ENCODE results near the gene MCL1.
"Not testable (repeated sequence)": the region's sequence is repeated elsewhere in the genome, so short reads cannot be mapped to it uniquely, and the experiment has no call there.

Gene MCL1

DNA sequence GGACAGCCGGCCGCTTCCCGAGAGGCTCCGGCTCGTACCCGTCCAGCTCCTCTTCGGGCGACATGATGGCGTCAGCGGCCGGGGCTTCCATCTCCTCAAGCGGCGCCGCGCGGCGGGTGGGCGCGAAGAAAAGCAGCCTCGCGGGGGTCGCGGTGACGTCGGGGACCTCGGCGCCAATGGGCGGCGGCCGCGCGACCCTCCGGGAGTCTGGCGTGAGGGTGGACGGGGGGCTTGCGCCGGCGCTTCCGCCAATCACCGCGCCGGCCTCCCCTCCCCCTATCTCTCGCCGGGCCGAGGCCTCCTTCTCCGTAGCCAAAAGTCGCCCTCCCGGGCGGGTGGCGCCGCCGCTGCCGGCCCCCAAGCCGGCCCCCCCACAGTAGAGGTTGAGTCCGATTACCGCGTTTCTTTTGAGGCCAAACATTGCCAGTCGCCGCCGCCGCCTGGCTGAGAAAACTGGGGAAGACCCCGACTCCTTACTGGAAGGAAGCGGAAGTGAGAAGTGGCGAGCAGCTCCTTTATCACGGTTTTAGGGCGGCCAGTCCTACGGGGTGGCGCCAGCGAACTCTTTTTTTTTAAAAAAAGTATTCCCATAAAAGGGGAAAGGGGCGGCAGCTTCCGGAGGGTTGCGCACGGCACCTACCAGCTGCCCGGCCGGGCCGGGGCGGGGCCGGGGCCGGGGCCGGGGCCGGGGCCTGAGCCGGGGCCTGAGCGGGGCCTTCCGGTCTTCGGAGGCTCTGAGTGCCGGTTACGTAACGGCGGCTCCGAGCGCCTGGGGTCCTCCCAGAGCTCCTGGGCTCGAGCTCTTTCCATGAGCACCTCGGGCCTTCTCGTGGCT, at the start of gene MCL1:
Gene MCL1, minus strand, starts transcription at position 501 of the 835 bp plus-strand sequence. Its CDS starts 80 bp downstream, at position 421.
- peak; percentile 75 to 79 for DNase-seq

DNA sequence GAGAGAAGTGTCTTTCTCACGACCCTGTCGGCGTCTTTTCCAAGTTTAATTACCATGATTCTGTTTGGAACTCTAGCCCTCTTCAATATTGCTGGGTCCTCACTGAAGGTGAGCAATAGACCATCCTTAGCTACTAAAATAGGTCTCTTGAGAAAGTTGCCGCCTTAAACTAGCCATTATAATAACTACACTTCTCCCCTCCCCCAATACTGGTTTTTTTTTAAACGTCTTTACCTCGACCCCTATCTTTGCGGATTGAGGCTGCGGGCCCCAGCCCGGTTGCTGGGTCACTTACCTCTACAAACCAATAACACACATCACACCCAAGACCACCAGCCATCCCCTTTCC, 49.3 kb upstream of the MCL1 start:
- DNase-seq, result no peak

DNA sequence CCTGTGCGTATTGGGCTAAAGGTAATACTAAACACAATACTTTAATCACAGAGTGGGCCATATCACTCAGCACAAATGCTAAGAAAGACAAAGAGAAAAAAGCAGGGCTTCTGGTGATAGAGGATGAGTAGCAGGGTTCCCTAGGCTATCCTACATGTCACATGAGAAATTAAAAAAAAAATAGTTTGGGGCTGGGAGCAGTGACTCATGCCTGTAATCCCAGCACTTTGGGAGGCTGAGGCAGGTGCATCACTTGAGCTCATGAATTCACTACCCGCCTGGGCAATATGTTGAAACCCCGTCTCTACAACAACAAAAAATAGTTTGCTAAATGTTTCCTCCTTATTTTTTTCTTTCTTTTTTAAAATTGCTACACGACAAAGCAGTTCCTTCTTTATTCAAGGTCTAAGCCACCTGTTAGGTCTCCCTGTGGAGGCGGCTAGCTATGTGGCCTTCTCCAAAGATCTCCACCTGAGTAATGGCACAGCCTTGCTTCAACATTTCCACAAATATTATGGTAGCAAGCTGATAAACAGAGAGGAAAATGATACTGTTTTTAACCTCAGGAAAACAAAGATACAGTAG, 48.5 kb upstream of the MCL1 start:
- no peak for DNase-seq

- peak in 1 of 2 experiments; percentile 16 for DNase-seq
These were observed 46.7 kb upstream of the MCL1 start for GRCh38 chr1:150626150-150626549.

DNA sequence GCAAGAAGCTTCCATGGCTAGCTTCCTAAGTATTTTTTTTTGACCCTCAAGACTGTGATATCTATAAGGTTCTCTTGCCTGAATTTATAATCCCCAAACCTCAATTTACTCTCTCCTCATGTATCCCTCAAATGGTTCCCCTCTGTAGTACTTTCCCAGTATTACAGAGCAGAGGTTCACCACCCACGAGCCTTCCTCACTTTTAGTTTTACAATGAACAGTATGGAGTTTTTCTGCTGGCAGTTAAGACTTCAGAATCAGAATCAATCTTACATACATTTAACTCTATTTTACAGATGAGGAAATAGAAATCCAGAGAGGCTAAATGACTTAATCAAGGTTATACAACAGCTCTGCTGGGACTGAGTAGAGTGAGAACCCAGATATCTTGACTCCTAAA, 45.1 kb upstream of the MCL1 start:
- DNase-seq, result not testable (repeated sequence)

GRCh38 chr1:150624134-150624533, 44.7 kb upstream of the MCL1 start:
- DNase-seq, result not testable (repeated sequence)

- DNase-seq, result no peak
These were observed 43.0 kb upstream of the MCL1 start for GRCh38 chr1:150622303-150622975.

DNA sequence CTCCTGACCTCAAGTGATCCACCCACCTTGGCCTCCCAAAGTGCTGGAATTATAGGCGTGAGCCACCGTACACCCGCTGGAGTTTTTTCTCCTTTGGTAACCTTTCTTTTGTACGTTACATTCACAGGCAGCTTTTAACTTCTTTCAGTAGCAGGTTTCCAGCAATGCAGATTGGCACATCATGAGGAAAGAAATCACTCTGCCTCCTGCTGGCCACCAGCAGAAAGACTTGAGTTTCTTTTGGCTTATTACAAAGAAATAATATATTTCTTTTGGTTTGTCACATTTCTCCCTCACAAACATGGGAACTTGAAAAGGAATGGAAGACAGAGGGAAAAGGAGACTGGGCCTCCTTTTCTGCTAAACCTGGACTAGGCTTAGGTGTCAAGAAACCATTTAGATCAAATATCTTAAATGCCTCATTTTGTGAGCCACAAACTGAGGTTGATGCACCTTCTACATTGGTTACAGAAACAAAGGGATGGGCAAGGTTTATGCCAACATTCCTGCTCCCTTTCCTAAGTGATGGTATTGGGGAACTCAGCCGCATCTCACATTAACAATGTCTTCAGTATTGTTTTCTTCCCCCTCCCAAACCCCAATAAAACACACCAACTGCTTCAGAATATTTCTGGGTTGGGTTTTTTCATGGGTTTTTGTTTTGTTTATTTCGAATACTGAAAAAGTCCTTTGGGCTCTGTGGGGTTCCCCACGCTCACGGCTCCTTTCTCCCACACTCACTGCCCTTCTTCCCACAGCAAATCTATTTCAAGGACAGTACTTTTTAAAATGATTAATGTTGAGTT, 42.3 kb upstream of the MCL1 start:
- peak; percentile 59 to 61 for DNase-seq

DNA sequence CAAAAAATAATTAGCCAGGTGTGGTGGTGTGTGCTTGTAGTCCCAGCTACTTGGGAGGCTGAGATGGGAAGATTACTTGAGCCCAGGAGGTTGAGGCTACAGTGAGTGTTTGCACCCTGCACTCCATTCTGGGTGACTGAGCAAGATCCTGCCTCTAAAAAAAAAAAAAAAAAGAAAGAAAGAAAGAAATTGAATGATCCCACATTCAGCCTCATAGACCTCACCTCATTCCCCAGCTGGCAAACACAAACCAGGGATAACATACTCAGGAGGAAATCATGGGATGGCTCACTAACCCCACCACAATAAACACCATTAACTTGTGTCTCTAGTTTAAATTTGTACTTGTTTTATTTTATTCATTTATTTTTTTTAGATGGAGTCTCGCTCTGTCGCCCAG, 41.5 kb upstream of the MCL1 start:
- no peak for DNase-seq

DNA sequence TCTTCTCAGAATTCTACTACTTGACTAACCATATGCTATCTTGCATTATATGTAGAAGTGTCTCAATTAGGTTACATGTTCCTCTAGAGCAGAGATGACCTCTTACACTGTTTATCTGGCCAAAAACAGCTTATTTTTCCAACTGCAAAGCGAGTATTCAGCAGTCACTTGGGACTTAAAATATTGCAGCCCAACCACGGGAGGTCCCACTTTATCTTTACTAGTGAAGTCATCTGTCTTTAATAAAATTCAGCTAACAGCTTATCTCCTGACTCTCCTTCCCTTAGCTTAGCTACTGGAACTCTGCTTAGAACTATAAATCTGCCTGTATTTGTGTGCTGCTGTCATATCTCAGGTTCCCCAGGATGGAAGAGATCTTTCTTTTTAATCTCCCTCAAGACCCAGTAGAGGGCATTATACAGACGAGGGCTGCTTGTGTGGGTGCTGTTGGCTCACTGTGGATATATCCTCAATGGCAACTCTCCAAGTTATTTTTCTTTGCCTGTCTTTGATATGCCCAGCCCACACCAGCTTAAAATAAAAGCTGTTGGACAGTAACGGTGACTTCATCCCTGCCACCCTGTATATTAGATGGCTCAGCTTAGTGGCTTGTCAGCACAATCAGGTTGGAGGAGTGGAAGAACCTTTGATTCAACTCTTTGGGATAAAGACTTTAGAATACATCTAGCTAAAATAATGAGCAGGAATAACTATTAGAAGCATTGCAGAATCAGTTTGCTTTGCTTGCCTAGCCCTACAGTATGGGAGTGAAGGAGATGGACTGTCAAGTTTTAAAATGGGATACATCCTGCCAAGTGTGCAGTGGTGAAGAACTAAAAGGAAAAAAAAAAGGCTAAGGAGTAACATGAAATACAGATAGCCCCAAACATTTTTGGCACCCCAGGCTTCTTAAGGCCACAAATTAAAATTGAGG, 40.4 kb upstream of the MCL1 start:
- DNase-seq, result peak in 1 of 2 experiments; percentile 14

DNA sequence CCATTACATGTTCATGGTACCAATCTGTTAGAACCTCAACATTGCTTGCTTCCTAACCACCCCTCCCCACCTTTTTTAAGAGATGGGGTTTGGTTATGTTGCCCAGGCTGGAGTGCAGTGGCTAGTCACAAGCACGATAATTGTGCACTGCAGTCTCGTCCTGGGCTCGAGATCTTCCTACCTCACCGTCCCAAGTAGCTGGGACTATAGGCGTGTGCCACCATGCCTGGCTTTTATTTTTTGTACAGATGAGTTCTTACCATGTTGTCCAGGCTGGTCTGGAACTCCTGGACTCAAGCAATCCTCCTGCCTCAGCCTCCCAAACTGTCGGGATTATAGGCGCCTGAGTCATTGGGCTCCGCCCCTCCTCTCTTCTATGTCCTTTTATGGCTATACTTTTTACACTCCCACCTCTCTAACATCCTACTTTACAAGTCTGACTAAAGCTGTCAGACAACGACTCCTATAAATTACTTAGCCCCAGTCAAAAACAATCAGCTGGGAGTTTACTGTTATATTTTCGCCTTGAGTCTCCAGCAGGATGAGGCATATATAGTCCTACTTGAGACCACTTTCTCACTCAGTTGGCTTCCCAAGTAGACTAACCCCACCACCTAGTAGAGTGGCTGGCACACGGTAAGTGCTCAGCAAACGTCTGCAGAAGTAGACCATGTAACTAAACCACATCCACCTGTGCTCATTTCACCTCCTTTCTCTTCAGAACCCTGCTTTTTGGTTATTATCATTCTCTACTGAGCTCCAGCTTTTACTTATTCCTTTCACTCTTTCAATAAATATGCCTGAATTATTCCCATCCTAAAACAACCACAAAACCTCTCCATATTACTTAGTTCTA, 36.2 kb upstream of the MCL1 start:
- no peak for DNase-seq

- DNase-seq, result peak; percentile 37 to 43
These were observed 33.9 kb upstream of the MCL1 start for GRCh38 chr1:150613061-150613920.

DNA sequence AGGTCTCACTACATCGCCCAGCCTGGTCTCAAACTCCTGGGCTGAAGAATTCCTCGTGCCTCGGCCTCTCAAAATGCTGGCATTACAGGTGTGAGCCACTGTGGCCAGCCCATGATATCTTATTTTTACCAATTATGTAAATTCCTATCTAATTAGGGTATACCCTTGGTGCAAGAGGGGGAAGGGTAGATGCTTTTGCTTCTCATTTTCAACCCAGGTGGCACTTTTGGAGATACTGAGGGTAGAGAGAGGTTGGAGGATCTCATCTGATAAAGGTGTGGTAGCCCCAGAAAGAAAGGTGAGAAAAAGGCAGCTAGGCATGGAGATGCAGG, 32.6 kb upstream of the MCL1 start:
- no peak for DNase-seq

DNA sequence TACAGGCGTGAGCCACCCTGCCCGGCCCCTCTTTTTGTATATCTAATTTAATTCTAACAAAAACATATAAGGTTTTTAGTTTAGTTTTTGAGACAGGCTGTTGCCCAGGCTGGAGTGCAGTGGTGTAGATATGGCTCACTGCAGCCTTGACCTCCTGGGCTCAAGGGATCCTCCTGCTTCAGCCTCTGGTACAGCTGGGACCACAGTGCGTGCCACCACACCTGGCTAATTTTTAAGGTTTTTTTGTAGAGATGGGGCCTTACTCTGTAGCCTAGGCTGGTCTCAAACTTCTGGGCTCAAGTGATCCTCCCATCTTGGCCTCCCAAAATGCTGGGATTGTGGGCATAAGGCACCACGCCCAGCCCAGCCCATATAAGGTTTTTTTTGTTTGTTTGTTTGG, 31.2 kb upstream of the MCL1 start:
- DNase-seq, result no peak

GRCh38 chr1:150609732-150610131, 30.3 kb upstream of the MCL1 start:
- no peak for DNase-seq

- no peak for DNase-seq
These were observed 27.2 kb upstream of the MCL1 start for GRCh38 chr1:150606463-150607142.

DNA sequence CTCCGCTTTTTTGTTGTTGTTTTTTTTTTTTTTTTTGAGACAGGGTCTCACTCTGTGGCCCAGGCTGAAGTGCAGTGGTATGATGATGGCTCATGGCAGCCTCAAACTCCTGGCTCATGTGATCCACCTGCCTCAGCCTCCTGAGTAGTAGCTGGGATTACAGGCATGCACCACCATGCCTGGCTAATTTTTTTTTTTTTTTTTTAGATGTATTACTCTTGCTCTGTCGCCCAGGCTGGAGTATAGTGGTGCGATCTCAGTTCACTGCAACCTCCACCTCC, 26.0 kb upstream of the MCL1 start:
- not testable (repeated sequence) for DNase-seq

GRCh38 chr1:150604226-150604588, 24.8 kb upstream of the MCL1 start:
- DNase-seq, result no peak

DNA sequence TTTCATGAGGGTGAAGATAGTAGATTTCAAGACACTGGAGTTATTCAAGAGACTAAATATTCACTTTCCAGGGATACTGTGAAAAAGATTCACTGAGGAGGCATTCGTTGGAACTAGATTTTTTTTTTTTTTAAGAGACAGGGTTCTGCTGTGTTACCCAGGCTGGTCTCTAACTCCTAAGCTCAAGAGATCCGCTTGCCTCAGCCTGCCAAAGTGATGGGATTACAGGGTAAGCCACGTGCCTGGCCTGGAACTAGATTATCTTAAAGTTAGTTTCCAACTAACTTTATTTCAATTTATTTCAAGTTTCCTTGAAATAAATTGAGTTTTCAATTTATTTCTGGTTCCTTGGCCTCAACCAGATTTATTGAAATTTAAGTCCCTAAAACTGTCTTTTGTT, 24.3 kb upstream of the MCL1 start:
- DNase-seq, result no peak

- not testable (repeated sequence) for DNase-seq
These were observed 23.0 kb upstream of the MCL1 start for GRCh38 chr1:150602372-150602771.

All from activated CD4-positive, alpha-beta T cell treated with anti-CD3 and anti-CD28 coated beads, Interleukin-2, amount 50 U/mL, for 4 hours (primary cell).